Mucosa of stomach (tissue), 1 donor: ENCODE results near the gene ACY1.

Source experiments
- H3K27me3 ChIP-seq: one replicate; pipeline ENCODE4 v1.7.0; 2013; ENCODE audit warnings: mild to moderate bottlenecking, low read length; ENCODE audit not compliant: control insufficient read depth, insufficient read depth
- H3K36me3 ChIP-seq: one replicate; pipeline ENCODE4 v1.7.0; 2013; ENCODE audit warnings: low read length; ENCODE audit not compliant: control insufficient read depth, insufficient read depth
- H3K4me1 ChIP-seq: one replicate; pipeline ENCODE4 v1.7.0; 2013; ENCODE audit warnings: mild to moderate bottlenecking, low read length; ENCODE audit not compliant: control insufficient read depth, insufficient read depth
- H3K4me3 ChIP-seq: one replicate; pipeline ENCODE4 v1.7.0; 2013; ENCODE audit warnings: low read length
- H3K9ac ChIP-seq: one replicate; pipeline ENCODE4 v1.7.0; 2013; ENCODE audit warnings: mild to moderate bottlenecking, low read length, moderate library complexity
- H3K9me3 ChIP-seq: one replicate; pipeline ENCODE4 v1.7.0; 2013; ENCODE audit warnings: mild to moderate bottlenecking, low read length, moderate library complexity; ENCODE audit not compliant: control insufficient read depth
- donor health status: Pancreatic carcinoma.

The ACY1 gene

DNA sequence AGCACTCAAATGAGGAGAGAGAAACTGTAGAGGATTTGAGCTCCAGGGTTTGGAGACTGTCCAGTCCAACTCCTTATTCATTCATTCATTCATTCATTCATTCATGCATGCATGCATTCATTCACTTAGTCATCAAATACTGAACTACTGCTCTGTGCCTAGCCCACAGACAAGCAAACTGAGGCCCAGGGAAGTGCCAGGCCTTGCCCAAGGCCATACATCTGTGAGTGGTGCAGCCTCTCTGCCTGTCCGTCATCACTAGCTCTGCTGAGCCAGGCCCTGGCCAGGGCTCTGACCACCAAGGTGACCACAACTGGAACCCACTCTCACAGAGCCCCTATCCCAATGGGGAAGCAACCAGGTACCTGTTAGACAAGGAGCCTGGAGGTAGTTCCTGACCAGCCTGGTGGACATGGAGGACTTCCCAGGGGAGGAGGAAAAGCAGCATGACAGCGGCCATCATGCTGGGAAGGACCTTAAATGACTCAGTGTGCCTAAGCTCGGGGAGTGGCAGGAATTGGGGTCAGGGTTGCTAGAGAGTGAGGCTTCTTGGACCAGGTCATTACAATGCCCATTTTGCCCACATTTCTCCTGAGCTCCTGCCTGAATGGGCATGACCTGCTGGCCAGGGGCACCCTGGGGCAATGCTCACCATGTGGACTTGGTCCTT, 39.9 kb downstream of the ACY1 start:
- Histone ChIP-seq H3K9ac (no peak overlapping the region), H3K36me3 (no peaks in the 10 kb centered on the region), H3K4me3 (no peak overlapping the region), H3K9me3 (no peaks in the 10 kb centered on the region), H3K4me1 (no peaks in the 10 kb centered on the region), H3K27me3 (no peaks in the 10 kb centered on the region)

- Histone ChIP-seq H3K4me1 (no peaks in the 10 kb centered on the region), H3K9me3 (no peaks in the 10 kb centered on the region), H3K9ac (no peak overlapping the region), H3K4me3 (no peak overlapping the region), H3K36me3 (no peaks in the 10 kb centered on the region), H3K27me3 (no peaks in the 10 kb centered on the region)
These were observed 40.8 kb downstream of the ACY1 start for GRCh38 chr3:52023860-52024764.

DNA sequence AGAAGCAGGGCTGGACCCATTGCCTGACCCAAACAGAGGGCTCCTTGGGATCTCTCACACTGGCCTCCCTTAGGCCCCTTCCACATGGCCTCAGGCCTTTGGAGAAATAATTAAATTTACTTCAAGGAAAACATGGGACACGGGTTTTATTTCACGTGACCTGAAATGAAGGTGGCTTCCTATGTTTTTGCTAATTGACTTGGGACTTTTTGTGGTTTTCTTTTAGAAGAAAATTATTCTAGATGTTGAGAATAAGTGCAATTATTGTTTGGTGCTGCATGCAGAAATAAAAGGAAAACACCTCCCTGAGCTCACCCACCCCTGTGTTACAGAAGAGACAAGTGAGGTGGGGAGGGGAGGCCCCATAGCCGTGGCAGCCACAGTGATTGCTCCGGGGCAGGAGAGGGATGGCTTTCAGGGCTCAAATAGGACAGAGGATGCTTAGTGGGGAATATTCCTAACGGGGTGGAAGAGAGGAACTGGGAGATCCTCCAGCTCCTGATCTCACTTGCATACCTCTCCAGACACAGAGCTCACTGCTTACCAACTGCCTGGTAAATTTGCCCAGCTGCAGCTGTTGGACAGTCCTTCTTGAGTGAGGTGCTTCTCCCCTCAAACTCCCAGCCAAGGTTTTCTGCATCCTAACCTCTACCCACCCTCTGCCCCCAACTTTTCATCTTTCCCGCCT, 41.6 kb downstream of the ACY1 start:
- Histone ChIP-seq H3K9ac (no peak overlapping the region), H3K9me3 (no peaks in the 10 kb centered on the region), H3K27me3 (no peaks in the 10 kb centered on the region), H3K4me1 (no peaks in the 10 kb centered on the region), H3K4me3 (no peak overlapping the region), H3K36me3 (no peaks in the 10 kb centered on the region)

GRCh38 chr3:52025453-52025852, 42.1 kb downstream of the ACY1 start:
- no peaks in the 10 kb centered on the region for H3K36me3 ChIP-seq
- no peaks in the 10 kb centered on the region for H3K4me1 ChIP-seq
- no peaks in the 10 kb centered on the region for H3K9me3 ChIP-seq
- H3K9ac ChIP-seq = no peak overlapping the region
- H3K4me3 ChIP-seq = no peak overlapping the region
- H3K27me3 ChIP-seq = no peaks in the 10 kb centered on the region

DNA sequence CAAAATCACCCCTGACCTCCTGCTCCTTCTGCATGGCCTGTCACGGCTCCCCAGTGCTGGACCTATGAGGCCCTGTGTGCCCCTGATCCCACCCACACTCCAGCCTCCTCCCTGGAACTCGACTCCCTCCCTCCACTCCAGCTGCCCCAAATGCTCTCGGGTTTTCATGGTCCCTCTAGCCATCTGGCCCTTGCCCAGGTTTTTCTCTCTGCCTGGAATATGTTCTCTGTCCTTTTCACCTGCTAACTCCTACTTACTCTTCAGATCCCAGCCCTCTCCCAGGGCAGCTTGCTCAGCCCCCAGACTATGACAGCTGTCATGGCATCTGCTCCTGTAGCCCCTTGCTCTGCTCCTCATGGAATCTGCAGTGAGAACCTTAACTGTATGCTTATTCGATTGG, 42.7 kb downstream of the ACY1 start:
- H3K4me3 ChIP-seq = no peak overlapping the region
- H3K36me3 ChIP-seq = no peaks in the 10 kb centered on the region
- H3K9me3 ChIP-seq = no peaks in the 10 kb centered on the region
- no peaks in the 10 kb centered on the region for H3K27me3 ChIP-seq
- H3K9ac ChIP-seq = no peak overlapping the region
- no peaks in the 10 kb centered on the region for H3K4me1 ChIP-seq

DNA sequence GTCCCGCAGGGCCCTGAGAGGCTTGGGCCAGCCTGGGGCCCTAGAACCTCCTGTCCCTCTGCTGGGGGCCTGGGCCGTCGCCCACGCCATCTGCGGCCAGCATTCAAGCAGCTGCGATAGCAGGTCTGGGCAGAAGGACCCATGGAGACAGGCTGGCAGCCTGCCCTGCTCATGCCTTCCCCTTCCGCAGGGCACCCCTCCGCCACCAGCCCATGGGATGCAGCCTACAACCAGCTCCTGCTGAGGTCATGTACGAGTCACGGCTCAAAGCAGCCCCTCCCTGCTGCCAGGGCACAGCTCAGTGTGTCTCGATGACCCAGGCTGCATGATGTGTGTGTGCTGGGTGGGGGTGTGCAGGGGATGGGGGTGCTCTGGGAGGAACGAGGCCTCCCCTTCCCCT, 45.2 kb downstream of the ACY1 start:
- Histone ChIP-seq H3K4me3 (no peak overlapping the region), H3K4me1 (no peaks in the 10 kb centered on the region), H3K36me3 (no peaks in the 10 kb centered on the region), H3K9me3 (no peaks in the 10 kb centered on the region), H3K9ac (no peak overlapping the region), H3K27me3 (no peaks in the 10 kb centered on the region)

DNA sequence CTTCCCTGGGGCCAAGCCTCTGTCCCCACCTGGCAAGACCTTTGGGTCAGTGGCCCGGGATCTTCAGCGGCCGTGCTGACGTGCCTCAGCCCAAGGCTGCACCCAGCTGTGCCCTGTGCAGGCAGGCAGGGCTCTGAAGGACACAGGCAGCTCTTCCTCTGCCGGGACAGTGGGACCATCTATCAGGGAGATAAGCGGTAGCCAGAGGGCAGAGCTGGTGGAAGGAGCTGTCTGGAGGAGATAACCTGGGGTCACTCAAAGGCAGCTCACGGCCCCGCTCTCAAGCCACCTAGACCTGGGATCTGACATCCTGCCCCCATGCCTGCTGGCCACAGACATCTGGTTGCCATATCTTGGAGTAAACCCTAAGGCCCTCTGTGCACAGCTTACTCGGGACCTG, 45.7 kb downstream of the ACY1 start:
- H3K27me3 ChIP-seq = no peaks in the 10 kb centered on the region
- no peaks in the 10 kb centered on the region for H3K4me1 ChIP-seq
- H3K9me3 ChIP-seq = no peaks in the 10 kb centered on the region
- no peaks in the 10 kb centered on the region for H3K36me3 ChIP-seq
- H3K9ac ChIP-seq = no peak overlapping the region
- no peak overlapping the region for H3K4me3 ChIP-seq

- Histone ChIP-seq H3K4me1 (no peaks in the 10 kb centered on the region), H3K4me3 (no peak overlapping the region), H3K9ac (no peak overlapping the region), H3K36me3 (no peaks in the 10 kb centered on the region), H3K9me3 (no peaks in the 10 kb centered on the region), H3K27me3 (no peaks in the 10 kb centered on the region)
These were observed 46.2 kb downstream of the ACY1 start for GRCh38 chr3:52029535-52029934.

- Histone ChIP-seq H3K9ac (no peak overlapping the region), H3K4me3 (no peak overlapping the region), H3K9me3 (no peaks in the 10 kb centered on the region), H3K27me3 (no peaks in the 10 kb centered on the region), H3K36me3 (no peaks in the 10 kb centered on the region), H3K4me1 (no peaks in the 10 kb centered on the region)
These were observed 47.5 kb downstream of the ACY1 start for GRCh38 chr3:52030714-52031310.

DNA sequence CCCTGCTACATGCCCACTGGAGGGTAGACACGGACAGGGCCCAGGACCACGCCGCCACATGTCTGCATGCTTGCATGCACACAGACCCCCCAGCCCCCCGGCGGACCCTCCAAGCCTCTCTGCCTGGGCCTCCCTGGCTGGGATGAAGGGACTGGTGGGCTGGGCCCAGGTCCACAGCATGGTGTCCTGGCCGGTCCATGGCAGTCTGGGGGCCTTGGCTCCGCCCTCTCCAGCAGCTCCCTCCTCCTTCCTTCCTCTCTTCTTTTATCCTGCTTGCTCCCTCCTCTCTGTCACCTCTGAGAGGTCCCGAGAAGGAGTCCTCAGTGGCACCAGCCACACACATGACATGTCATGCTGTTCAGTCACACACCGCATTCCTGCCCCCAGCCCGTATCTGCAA, 48.6 kb downstream of the ACY1 start:
- H3K4me1 ChIP-seq = no peaks in the 10 kb centered on the region
- H3K4me3 ChIP-seq = no peak overlapping the region
- no peaks in the 10 kb centered on the region for H3K9me3 ChIP-seq
- H3K9ac ChIP-seq = no peak overlapping the region
- H3K36me3 ChIP-seq = no peaks in the 10 kb centered on the region
- no peaks in the 10 kb centered on the region for H3K27me3 ChIP-seq

DNA sequence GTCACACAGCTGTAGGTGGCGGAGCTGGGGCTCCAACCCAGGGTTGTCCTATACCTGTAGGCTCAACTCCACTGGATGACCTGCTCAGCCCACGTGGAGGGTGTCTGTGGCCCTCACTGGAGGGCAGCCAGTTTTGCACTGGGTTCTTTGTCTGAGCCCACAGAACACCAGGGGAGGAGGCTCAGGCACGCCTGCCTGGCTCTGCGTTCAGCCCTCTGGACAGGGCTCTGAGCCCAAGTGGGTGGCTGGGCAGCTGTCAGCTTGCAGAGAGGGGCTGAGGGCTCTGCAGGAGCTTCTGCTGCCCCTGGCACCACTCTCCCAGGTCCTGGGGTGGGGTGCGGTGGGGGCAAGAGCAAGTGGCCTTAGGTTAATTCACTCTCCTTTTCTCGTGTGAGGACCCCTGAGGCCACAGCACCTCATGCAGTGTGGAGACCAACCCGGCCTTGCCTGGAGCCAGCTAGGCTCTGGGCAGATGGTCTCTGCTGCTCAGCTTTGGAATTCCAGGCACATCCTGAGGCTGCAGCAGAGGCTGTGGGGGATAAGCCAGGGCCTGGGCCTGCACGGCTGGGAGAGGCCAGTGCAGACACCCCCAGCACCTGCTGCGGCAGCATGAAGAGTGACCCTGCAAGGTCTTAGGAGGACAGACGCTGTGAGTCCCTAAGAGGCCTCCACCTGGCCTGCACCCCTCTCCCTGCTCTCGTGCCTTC, 49.5 kb downstream of the ACY1 start:
- Histone ChIP-seq H3K9ac (no peak overlapping the region), H3K4me1 (no peaks in the 10 kb centered on the region), H3K27me3 (no peaks in the 10 kb centered on the region), H3K36me3 (no peaks in the 10 kb centered on the region), H3K4me3 (no peak overlapping the region), H3K9me3 (no peaks in the 10 kb centered on the region)
